CD14-positive monocyte (primary cell): ENCODE results near the gene SLC26A11. TPM values are rescaled to one million over a fixed set of nuclear protein-coding genes. Genes with fewer than 3 reads are reported as not detected.

Experiments
- DNase-seq, 3 donors: peaks; one replicate each; pipeline ENCODE4 v3.0.0-alpha.2; 2011 to 2022
- H2AFZ ChIP-seq: 2 replicates; pipeline ENCODE4 v1.6.0; 2012; ENCODE audit warnings: mild to moderate bottlenecking, low read depth, low read length, inconsistent platforms; ENCODE audit not compliant: insufficient read depth, poor library complexity, severe bottlenecking
- H3K27ac ChIP-seq, 2 donors: 1 replicate in 1 of 2; 2 replicates in 1 of 2; pipeline ENCODE4 v1.5.1; 2012 to 2013; ENCODE audit warnings: low read length in 2 of 2, control low read depth in 1 of 2, inconsistent platforms in 1 of 2, low read depth in 1 of 2, mild to moderate bottlenecking in 1 of 2
- H3K27me3 ChIP-seq, 2 donors: one replicate each; pipeline versions ENCODE4 v1.6.0 to v1.6.1; 2011 to 2013; ENCODE audit warnings: low read length in 2 of 2; ENCODE audit not compliant: control insufficient read depth in 2 of 2, insufficient read depth in 2 of 2
- H3K36me3 ChIP-seq, 2 donors: replicated peaks in 1 of 2; 1 replicate in 1 of 2; 2 replicates in 1 of 2; pipeline versions ENCODE4 v1.5.1 to v1.6.1; 2012 to 2013; ENCODE audit warnings: low read length in 2 of 2, control low read depth in 1 of 2, inconsistent platforms in 1 of 2, mild to moderate bottlenecking in 1 of 2; ENCODE audit not compliant: insufficient read depth in 2 of 2, control insufficient read depth in 1 of 2
- H3K4me1 ChIP-seq, 2 donors: 1 replicate in 1 of 2; 2 replicates in 1 of 2; pipeline versions ENCODE4 v1.5.1 to v1.6.1; 2012 to 2013; ENCODE audit warnings: low read length in 2 of 2, control low read depth in 1 of 2, inconsistent platforms in 1 of 2, mild to moderate bottlenecking in 1 of 2, moderate library complexity in 1 of 2; ENCODE audit not compliant: insufficient read depth in 2 of 2, control insufficient read depth in 1 of 2
- H3K4me2 ChIP-seq: replicated peaks from 2 replicates; pipeline ENCODE3; 2012; ENCODE audit warnings: low read length, moderate library complexity, mild to moderate bottlenecking; ENCODE audit not compliant: poor library complexity, severe bottlenecking; ENCODE audit errors: extremely low read depth
- H3K4me3 ChIP-seq, 3 experiments: fragments of 200-600 bp in 1 of 3; sonication (generic) in 1 of 3; replicated peaks in 1 of 3; 1 replicate in 2 of 3; 2 replicates in 1 of 3; pipeline ENCODE4 v1.5.1; 2011 to 2013; ENCODE audit warnings: low read length in 3 of 3, mild to moderate bottlenecking in 3 of 3, control low read depth in 2 of 3, low read depth in 2 of 3, inconsistent platforms in 1 of 3, moderate library complexity in 1 of 3
- H3K79me2 ChIP-seq: 2 replicates; pipeline ENCODE4 v1.6.0; 2012; ENCODE audit warnings: mild to moderate bottlenecking, control low read depth, inconsistent platforms, low read length, moderate library complexity; ENCODE audit not compliant: insufficient read depth
- H3K9ac ChIP-seq: 2 replicates; pipeline ENCODE4 v1.6.0; 2017; ENCODE audit warnings: low read length, mild to moderate bottlenecking; ENCODE audit not compliant: insufficient read depth, poor library complexity, severe bottlenecking
- H3K9me3 ChIP-seq, 2 donors: replicated peaks in 1 of 2; 1 replicate in 1 of 2; 2 replicates in 1 of 2; pipeline versions ENCODE4 v1.5.1 to v1.6.1; 2012 to 2013; ENCODE audit warnings: low read length in 2 of 2, control low read depth in 1 of 2; ENCODE audit not compliant: control insufficient read depth in 1 of 2, insufficient read depth in 1 of 2
- H4K20me1 ChIP-seq: 2 replicates; pipeline ENCODE4 v1.6.0; 2012; ENCODE audit warnings: mild to moderate bottlenecking, low read length, control low read depth, moderate library complexity; ENCODE audit not compliant: insufficient read depth
- H3K27ac Mint-ChIP-seq, 7 donors: one replicate each; pipeline ENCODE4 v1.8.0; 2020; ENCODE audit warnings: mild to moderate bottlenecking in 7 of 7, mixed read lengths in 7 of 7, moderate library complexity in 6 of 7, inconsistent platforms in 2 of 7
- H3K27me3 Mint-ChIP-seq, 3 donors: one replicate each; pipeline ENCODE4 v1.8.0; 2021 to 2022; ENCODE audit warnings: low read depth in 3 of 3, mild to moderate bottlenecking in 3 of 3, mixed read lengths in 3 of 3, moderate library complexity in 3 of 3, inconsistent platforms in 1 of 3
- H3K36me3 Mint-ChIP-seq, 2 donors: one replicate each; pipeline ENCODE4 v1.8.0; 2020; ENCODE audit warnings: mixed read lengths in 2 of 2, inconsistent platforms in 1 of 2, mild to moderate bottlenecking in 1 of 2
- H3K4me1 Mint-ChIP-seq: one replicate; pipeline ENCODE4 v1.8.0; 2020; ENCODE audit warnings: mild to moderate bottlenecking, mixed read lengths
- H3K4me3 Mint-ChIP-seq, 2 donors: one replicate each; pipeline ENCODE4 v1.8.0; 2020; ENCODE audit warnings: mild to moderate bottlenecking in 2 of 2, mixed read lengths in 2 of 2, moderate library complexity in 1 of 2
- H3K9me3 Mint-ChIP-seq, 7 donors: one replicate each; pipeline ENCODE4 v1.8.0; 2020 to 2022; ENCODE audit warnings: mixed read lengths in 7 of 7, mild to moderate bottlenecking in 6 of 7, moderate library complexity in 6 of 7, inconsistent platforms in 2 of 7
- WGBS: methylation state at CpG from one replicate; pipeline ENCODE4 v1.1.5; 2013; ENCODE audit warnings: missing lambda C conversion rate; ENCODE audit not compliant: insufficient coverage; 5-methylcytosine and 5-hydroxymethylcytosine counted together
- intact Hi-C, 2 donors: fragments of 100-400 bp; cut with micrococcal nuclease; formaldehyde crosslinking; loops; one replicate each; pipeline versions ENCODE4 v1.15.0 to v1.15.1; 2023
- polyA plus RNA-seq, 3 donors: library from polyadenylated mRNA; depleted of rRNA in 1 of 3; unstranded in 2 of 3; stranded (reverse) in 1 of 3; fragments of 300-500 nt in 2 of 3; fragments of >200 nt in 1 of 3; fragmentation: Illumina TruSeq in 2 of 3; gene quantifications; 1 replicate in 2 of 3; 2 replicates in 1 of 3; pipeline ENCODE4 v1.2.3, GENCODE V29; 2012 to 2021
- TF ChIP-seq, protein P1 (sequence below): fragments of 200-600 bp; IDR thresholded peaks from one replicate; pipeline ENCODE4 v1.8.0; 2022; ENCODE audit warnings: antibody characterized with exemption, mild to moderate bottlenecking

Gene SLC26A11
- polyA plus RNA-seq, 3 donors = 1.8 to 29.7 (median 2.6) TPM

DNA sequence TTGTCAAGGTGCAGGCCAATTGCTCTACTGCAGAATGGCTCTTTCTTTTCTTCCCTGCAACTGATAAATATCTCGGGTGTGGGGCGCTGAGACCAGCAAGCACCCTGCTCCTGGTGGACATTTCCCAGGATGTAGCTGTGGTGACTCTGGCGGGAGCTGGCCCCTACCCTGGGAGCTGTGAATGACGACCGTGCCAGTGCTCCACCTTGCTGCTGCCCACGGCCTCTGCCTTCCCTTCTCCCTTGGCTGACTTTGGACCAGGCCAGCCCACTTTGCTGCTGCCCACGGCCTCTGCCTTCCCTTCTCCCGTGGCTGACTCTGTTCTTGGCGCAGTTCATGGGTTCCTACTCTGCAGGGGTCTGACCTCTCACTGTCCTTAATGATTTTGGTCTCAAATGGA lies 34.3 kb upstream of the SLC26A11 start:
- Histone ChIP-seq H3K27ac (no peak overlapping the region), H3K9ac (no peak overlapping the region), H3K4me3 (no peak overlapping the region), H3K9me3 (no peaks in the 10 kb centered on the region), H4K20me1 (no peaks in the 10 kb centered on the region), H3K36me3 (no peaks in the 10 kb centered on the region), H2AFZ (no peak overlapping the region), H3K27me3 (no peaks in the 10 kb centered on the region), H3K4me1 (no peaks in the 10 kb centered on the region), H3K4me2 (no peak overlapping the region), H3K79me2 (no peaks in the 10 kb centered on the region)
- no peaks in the 10 kb centered on the region for H3K36me3 Mint-ChIP-seq
- no peak for DNase-seq
- H3K4me3 Mint-ChIP-seq = no peak overlapping the region
- WGBS = 91% methylated on average over 9 of the region's 9 CpGs
- H3K27ac Mint-ChIP-seq = no peak overlapping the region
- TF ChIP-seq, protein P1, sequence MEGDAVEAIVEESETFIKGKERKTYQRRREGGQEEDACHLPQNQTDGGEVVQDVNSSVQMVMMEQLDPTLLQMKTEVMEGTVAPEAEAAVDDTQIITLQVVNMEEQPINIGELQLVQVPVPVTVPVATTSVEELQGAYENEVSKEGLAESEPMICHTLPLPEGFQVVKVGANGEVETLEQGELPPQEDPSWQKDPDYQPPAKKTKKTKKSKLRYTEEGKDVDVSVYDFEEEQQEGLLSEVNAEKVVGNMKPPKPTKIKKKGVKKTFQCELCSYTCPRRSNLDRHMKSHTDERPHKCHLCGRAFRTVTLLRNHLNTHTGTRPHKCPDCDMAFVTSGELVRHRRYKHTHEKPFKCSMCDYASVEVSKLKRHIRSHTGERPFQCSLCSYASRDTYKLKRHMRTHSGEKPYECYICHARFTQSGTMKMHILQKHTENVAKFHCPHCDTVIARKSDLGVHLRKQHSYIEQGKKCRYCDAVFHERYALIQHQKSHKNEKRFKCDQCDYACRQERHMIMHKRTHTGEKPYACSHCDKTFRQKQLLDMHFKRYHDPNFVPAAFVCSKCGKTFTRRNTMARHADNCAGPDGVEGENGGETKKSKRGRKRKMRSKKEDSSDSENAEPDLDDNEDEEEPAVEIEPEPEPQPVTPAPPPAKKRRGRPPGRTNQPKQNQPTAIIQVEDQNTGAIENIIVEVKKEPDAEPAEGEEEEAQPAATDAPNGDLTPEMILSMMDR = no peak
- peaks cover 4 to 7% (median 6%) of the 10 kb centered on the region in 3 donors for H3K27me3 Mint-ChIP-seq
- H3K9me3 Mint-ChIP-seq = no peaks in the 10 kb centered on the region
- intact Hi-C loops = no loop called here
- H3K4me1 Mint-ChIP-seq = peaks cover 2% of the 10 kb centered on the region

DNA sequence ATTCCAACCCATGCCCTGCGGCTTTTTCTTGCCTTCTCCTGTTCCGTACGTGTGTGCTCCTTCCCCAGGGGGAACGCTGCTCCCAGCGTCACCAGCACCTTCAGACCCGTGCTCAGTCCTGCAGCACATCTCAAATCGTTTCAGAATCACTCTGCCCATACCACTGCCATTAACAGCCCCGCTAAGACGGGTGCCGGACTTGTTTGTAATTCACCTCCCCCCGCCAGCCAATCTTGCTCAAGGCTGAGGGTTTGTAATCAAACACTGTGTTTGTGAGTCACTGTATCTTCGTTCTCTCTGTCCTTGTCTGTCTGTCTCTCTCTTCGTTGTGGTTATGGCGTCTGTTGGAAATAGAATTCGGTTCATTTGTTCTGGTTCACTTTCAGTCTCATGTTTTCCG lies 33.1 kb upstream of the SLC26A11 start:
- DNase-seq = no peak
- WGBS = 89% methylated on average over 11 of the region's 16 CpGs
- intact Hi-C loops = no loop called here
- Mint-ChIP-seq H3K27me3 (peaks cover 6 to 15% (median 11%) of the 10 kb centered on the region in 3 donors), H3K4me3 (no peak overlapping the region), H3K27ac (no peak overlapping the region), H3K36me3 (no peaks in the 10 kb centered on the region), H3K9me3 (no peaks in the 10 kb centered on the region), H3K4me1 (peaks cover 2% of the 10 kb centered on the region)
- Histone ChIP-seq H3K4me3 (no peak overlapping the region), H4K20me1 (no peaks in the 10 kb centered on the region), H3K9ac (no peak overlapping the region), H3K36me3 (no peaks in the 10 kb centered on the region), H3K4me1 (no peaks in the 10 kb centered on the region), H3K9me3 (no peaks in the 10 kb centered on the region), H2AFZ (no peak overlapping the region), H3K27me3 (no peaks in the 10 kb centered on the region), H3K79me2 (no peaks in the 10 kb centered on the region), H3K27ac (no peak overlapping the region), H3K4me2 (no peak overlapping the region)
- TF ChIP-seq, protein P1 = no peak
